Cerebellar cortex (tissue), 1 donor: ENCODE data around the gene LRRTM4.
"Not testable (repeated sequence)": the region's sequence is repeated elsewhere in the genome, so short reads cannot be mapped to it uniquely, and the experiment has no call there.

Experiments
- DNase-seq: peaks from one replicate; pipeline ENCODE4 v3.0.0-alpha.2; 2015; ENCODE audit warnings: low spot score

LRRTM4 gene

GRCh38 chr2:76866464-76866863 lies 655.7 kb downstream of the LRRTM4 start:
- no peak for DNase-seq

- DNase-seq, result no peak
Observed at GRCh38 chr2:76862901-76863300, 659.3 kb downstream of the LRRTM4 start.

- no peak for DNase-seq
Observed at GRCh38 chr2:76861708-76862107, 660.5 kb downstream of the LRRTM4 start.

GRCh38 chr2:76851000-76851399 lies 671.2 kb downstream of the LRRTM4 start:
- DNase-seq, result no peak

GRCh38 chr2:76849086-76849485 lies 673.1 kb downstream of the LRRTM4 start:
- no peak for DNase-seq

GRCh38 chr2:76839826-76840225 lies 682.4 kb downstream of the LRRTM4 start:
- no peak for DNase-seq

- no peak for DNase-seq
Observed at GRCh38 chr2:76829374-76830234, 692.6 kb downstream of the LRRTM4 start.

- DNase-seq, result no peak
Observed at GRCh38 chr2:76826691-76827090, 695.5 kb downstream of the LRRTM4 start.

GRCh38 chr2:76825140-76825970 lies 696.8 kb downstream of the LRRTM4 start:
- no peak for DNase-seq

- DNase-seq, result no peak
Observed at GRCh38 chr2:76821731-76822130, 700.4 kb downstream of the LRRTM4 start.

- no peak for DNase-seq
Observed at GRCh38 chr2:76813084-76813483, 709.1 kb downstream of the LRRTM4 start.

- DNase-seq, result no peak
Observed at GRCh38 chr2:76812156-76812555, 710.0 kb downstream of the LRRTM4 start.

GRCh38 chr2:76809136-76809535 lies 713.0 kb downstream of the LRRTM4 start:
- DNase-seq, result no peak

GRCh38 chr2:76808732-76809131 lies 713.4 kb downstream of the LRRTM4 start:
- no peak for DNase-seq

- DNase-seq, result no peak
Observed at GRCh38 chr2:76793647-76794334, 728.4 kb downstream of the LRRTM4 start.

GRCh38 chr2:76781313-76781712 lies 740.9 kb downstream of the LRRTM4 start:
- DNase-seq, result not testable (repeated sequence)

GRCh38 chr2:76763276-76763675 lies 758.9 kb downstream of the LRRTM4 start:
- DNase-seq, result no peak

GRCh38 chr2:76760367-76760704 lies 761.8 kb downstream of the LRRTM4 start:
- DNase-seq, result no peak

GRCh38 chr2:76759634-76760366 lies 762.4 kb downstream of the LRRTM4 start:
- no peak for DNase-seq

- DNase-seq, result no peak
Observed at GRCh38 chr2:76752506-76752905, 769.7 kb downstream of the LRRTM4 start.

GRCh38 chr2:76749858-76750257 lies 772.3 kb downstream of the LRRTM4 start:
- no peak for DNase-seq
